Natural killer cell (primary cell): ENCODE results near the gene PRPF40A. TPM values are rescaled to one million over a fixed set of nuclear protein-coding genes. Genes with fewer than 3 reads are reported as not detected.

Experiments
- ATAC-seq, 3 donors: fragments of 150-1000 bp in 2 of 3; fragments of 200-7000 bp in 1 of 3; cut with Tn5 transposase; 1 replicate in 1 of 3; 2 replicates in 2 of 3; pipeline ENCODE4 v1.10.0; 2021; ENCODE audit warnings: mild to moderate bottlenecking in 2 of 3, moderate library complexity in 2 of 3
- DNase-seq, 2 donors: peaks; one replicate each; pipeline versions ENCODE4 v3.0.0 to v3.0.0-alpha.2; 2013 to 2021; ENCODE audit warnings: mixed read lengths in 1 of 2
- H3K27ac ChIP-seq: one replicate; pipeline ENCODE4 v1.5.1; 2013; ENCODE audit warnings: mild to moderate bottlenecking, low read length
- H3K27me3 ChIP-seq: one replicate; pipeline ENCODE4 v1.6.1; 2013; ENCODE audit warnings: low read length; ENCODE audit not compliant: control insufficient read depth, insufficient read depth
- H3K36me3 ChIP-seq: one replicate; pipeline ENCODE4 v1.6.1; 2013; ENCODE audit warnings: low read length; ENCODE audit not compliant: control insufficient read depth, insufficient read depth
- H3K4me1 ChIP-seq: one replicate; pipeline ENCODE4 v1.6.1; 2013; ENCODE audit warnings: low read length; ENCODE audit not compliant: control insufficient read depth, insufficient read depth
- H3K4me3 ChIP-seq: one replicate; pipeline ENCODE4 v1.5.1; 2013; ENCODE audit warnings: low read length
- H3K9me3 ChIP-seq: one replicate; pipeline ENCODE4 v1.6.1; 2013; ENCODE audit warnings: low read length; ENCODE audit not compliant: control insufficient read depth, insufficient read depth
- H3K27ac Mint-ChIP-seq, 2 donors: one replicate each; pipeline ENCODE4 v1.8.0; 2022; ENCODE audit warnings: mild to moderate bottlenecking in 2 of 2, mixed read lengths in 2 of 2, moderate library complexity in 1 of 2
- H3K27me3 Mint-ChIP-seq, 2 donors: one replicate each; pipeline ENCODE4 v1.8.0; 2022; ENCODE audit warnings: low read depth in 2 of 2, mixed read lengths in 2 of 2
- H3K36me3 Mint-ChIP-seq: one replicate; pipeline ENCODE4 v1.8.0; 2022; ENCODE audit warnings: mixed read lengths
- H3K4me1 Mint-ChIP-seq, 2 donors: one replicate each; pipeline ENCODE4 v1.8.0; 2022; ENCODE audit warnings: mixed read lengths in 2 of 2
- H3K4me3 Mint-ChIP-seq: one replicate; pipeline ENCODE4 v1.8.0; 2022; ENCODE audit warnings: mild to moderate bottlenecking, moderate library complexity, mixed read lengths
- H3K9me3 Mint-ChIP-seq, 2 donors: one replicate each; pipeline ENCODE4 v1.8.0; 2022; ENCODE audit warnings: mixed read lengths in 2 of 2
- WGBS: methylation state at CpG from one replicate; pipeline ENCODE4 v1.1.7; 2013; ENCODE audit warnings: missing lambda C conversion rate; ENCODE audit not compliant: insufficient coverage; 5-methylcytosine and 5-hydroxymethylcytosine counted together
- intact Hi-C: fragments of 100-400 bp; cut with micrococcal nuclease; formaldehyde crosslinking; loops from one replicate; pipeline ENCODE4 v1.14.2; 2022
- total RNA-seq, 4 donors: library from RNA; stranded (reverse); fragments of 120-200 nt in 1 of 4; gene quantifications; one replicate each; pipeline versions ENCODE4 v1.2.3 to v1.2.4, GENCODE V29; 2013 to 2022
- TF ChIP-seq, protein P1 (sequence below): fragments of 200-600 bp; IDR thresholded peaks from one replicate; pipeline ENCODE4 v1.8.0; 2022; ENCODE audit warnings: antibody characterized with exemption

The PRPF40A gene
- total RNA-seq, 3 donors from 2014 or later (not counting 1 experiment from before 2014, with no cell fraction given), result 120 to 137 (median 130) TPM

DNA sequence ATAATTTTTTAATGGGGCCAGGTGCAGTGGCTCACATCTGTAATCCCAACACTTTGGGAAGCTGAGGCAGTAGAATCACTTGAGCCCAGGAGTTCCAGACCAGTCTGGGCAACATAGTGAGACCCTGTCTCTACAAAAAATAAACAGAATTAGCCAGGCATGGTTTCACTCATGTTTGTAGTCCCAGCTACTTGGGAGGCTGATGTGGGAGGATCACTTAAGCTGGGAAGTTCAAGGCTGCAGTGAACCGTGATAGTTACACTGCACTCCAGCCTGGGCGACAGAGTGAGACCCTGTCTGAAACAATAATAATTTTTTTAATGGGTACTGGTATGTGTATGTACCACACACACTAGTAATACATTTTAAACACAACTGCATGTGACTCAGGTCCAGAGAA lies 3.5 kb upstream of the PRPF40A start:
- Mint-ChIP-seq H3K9me3 (no peaks in the 10 kb centered on the region), H3K36me3 (no peaks in the 10 kb centered on the region), H3K27ac (no peak overlapping the region), H3K4me1 (peaks cover 42 to 55% of the 10 kb centered on the region in 2 donors), H3K4me3 (peak overlapping the region; percentile 60), H3K27me3 (peaks cover 0 to 2% of the 10 kb centered on the region in 2 donors)
- intact Hi-C loops, result no loop called here
- no peak overlapping the region for H3K27ac ChIP-seq
- ATAC-seq (no peak), DNase-seq (no peak)
- peaks cover 4% of the 10 kb centered on the region for H3K36me3 ChIP-seq
- TF ChIP-seq, protein P1, sequence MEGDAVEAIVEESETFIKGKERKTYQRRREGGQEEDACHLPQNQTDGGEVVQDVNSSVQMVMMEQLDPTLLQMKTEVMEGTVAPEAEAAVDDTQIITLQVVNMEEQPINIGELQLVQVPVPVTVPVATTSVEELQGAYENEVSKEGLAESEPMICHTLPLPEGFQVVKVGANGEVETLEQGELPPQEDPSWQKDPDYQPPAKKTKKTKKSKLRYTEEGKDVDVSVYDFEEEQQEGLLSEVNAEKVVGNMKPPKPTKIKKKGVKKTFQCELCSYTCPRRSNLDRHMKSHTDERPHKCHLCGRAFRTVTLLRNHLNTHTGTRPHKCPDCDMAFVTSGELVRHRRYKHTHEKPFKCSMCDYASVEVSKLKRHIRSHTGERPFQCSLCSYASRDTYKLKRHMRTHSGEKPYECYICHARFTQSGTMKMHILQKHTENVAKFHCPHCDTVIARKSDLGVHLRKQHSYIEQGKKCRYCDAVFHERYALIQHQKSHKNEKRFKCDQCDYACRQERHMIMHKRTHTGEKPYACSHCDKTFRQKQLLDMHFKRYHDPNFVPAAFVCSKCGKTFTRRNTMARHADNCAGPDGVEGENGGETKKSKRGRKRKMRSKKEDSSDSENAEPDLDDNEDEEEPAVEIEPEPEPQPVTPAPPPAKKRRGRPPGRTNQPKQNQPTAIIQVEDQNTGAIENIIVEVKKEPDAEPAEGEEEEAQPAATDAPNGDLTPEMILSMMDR, result no peak
- no peak overlapping the region for H3K4me3 ChIP-seq
- no peaks in the 10 kb centered on the region for H3K27me3 ChIP-seq
- WGBS, result 86% methylated on average over 1 of the region's 2 CpGs
- peaks cover 8% of the 10 kb centered on the region for H3K4me1 ChIP-seq
- H3K9me3 ChIP-seq, result no peaks in the 10 kb centered on the region

DNA sequence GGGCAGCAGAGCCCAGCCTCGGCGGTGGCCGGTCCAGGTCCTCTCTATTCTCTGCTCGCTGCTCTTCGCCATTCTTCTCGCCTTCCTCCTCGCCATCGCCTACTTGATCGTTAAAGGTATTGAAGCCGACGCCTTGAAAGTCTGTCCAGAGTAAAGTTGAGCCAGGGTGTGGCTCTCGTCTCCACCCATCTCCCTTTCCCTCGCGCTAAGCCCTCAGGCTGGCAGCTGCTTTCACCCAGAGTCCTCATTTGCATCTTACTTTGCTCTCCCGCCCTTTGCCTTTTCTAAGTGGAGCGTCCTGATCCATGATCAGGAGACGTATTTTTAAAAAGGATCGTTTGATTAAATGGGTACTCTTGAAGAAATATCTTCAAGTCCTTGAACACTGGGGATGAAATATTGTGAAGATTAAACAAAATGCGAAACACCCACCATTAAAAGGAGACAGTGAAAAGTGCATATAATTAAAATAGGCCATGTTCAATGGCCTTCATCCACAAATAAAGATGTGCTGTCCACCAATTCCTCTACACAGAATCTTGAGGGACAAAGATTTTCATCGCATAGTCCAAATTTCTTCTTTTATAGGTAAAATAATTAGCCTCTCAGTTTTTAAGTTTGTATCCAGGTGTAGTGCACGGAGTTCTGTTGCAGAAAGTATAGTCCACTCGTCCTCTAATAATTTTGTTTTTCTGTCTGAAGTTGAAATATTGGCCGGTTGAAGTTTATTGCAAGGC lies 1.8 kb upstream of the PRPF40A start:
- peaks cover 50 to 66% of the 10 kb centered on the region in 2 donors for H3K4me1 Mint-ChIP-seq
- peaks cover 2% of the 10 kb centered on the region for H3K36me3 Mint-ChIP-seq
- H3K9me3 ChIP-seq, result no peaks in the 10 kb centered on the region
- H3K27me3 Mint-ChIP-seq, result peaks cover 0 to 2% of the 10 kb centered on the region in 2 donors
- TF ChIP-seq, protein P1, result no peak
- peak overlapping the region; percentile 86 for H3K4me3 ChIP-seq
- H3K36me3 ChIP-seq, result peaks cover 14% of the 10 kb centered on the region
- peak overlapping the region; percentile 96 to 98 for H3K27ac Mint-ChIP-seq
- 10% methylated on average over 20 of the region's 23 CpGs for WGBS
- no peak for ATAC-seq
- intact Hi-C loops, result loop anchor here (1.0 to 5.0 kb wide), 3 partner anchors 11 to 892 kb away; partner anchors contain the start of genes ARL5A and STAM2
- peak overlapping the region; percentile 94 for H3K4me3 Mint-ChIP-seq
- H3K4me1 ChIP-seq, result peaks cover 9% of the 10 kb centered on the region
- peak overlapping the region; percentile 94 for H3K27ac ChIP-seq
- no peaks in the 10 kb centered on the region for H3K9me3 Mint-ChIP-seq
- DNase-seq, result no peak
- H3K27me3 ChIP-seq, result no peaks in the 10 kb centered on the region

DNA sequence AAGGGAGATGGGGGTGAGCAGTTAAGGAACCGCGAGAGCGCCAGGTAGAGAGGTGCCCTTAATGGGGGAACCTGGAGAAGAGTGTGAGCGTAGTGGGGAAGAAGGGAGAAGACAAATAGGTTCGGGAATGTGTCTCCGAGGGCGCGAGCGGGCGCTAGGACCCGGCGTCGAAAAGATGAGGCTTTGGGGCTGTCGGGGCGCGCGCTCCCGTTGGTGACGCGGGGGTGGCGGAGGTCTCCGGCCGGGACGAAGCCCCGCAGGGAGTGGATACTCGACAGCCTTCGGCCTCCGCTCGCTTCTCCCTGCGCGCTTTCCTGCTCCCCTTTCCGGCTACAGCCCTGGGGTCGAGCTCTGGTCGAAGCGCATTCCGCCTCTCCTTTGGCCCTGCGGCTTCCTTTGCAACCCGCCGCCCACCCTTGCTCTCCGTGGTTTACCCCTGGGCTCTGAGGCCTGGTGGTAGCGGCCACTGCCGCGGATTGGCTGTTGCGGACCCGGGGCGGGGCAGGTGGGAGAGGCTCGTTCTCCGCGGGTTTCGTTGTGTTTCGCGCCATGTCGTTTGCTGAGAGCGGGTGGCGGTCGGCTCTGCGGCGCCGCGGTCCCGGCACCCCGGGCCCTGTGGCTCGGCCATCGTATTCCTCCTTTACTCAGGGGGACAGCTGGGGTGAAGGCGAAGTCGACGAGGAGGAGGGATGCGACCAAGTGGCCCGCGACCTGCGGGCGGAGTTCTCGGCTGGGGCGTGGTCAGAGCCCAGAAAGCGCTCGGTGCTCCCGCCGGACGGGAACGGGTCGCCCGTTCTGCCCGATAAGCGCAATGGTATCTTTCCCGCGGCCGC lies 1.0 kb upstream of the PRPF40A start, which contains the start of gene ARL6IP6:
TSS of gene ARL6IP6 (plus strand) at position 545 of the 833 bp plus-strand sequence. CDS start at position 550, 5 bp downstream.
- Histone ChIP-seq H3K36me3 (peaks cover 18% of the 10 kb centered on the region), H3K27ac (peak within 1 kb of the TSS; percentile 94), H3K9me3 (no peaks in the 10 kb centered on the region), H3K27me3 (no peaks in the 10 kb centered on the region), H3K4me3 (peak within 1 kb of the TSS; percentile 86), H3K4me1 (peaks cover 9% of the 10 kb centered on the region)
- TF ChIP-seq, protein P1, result no peak
- Mint-ChIP-seq H3K4me3 (peak within 1 kb of the TSS; percentile 94), H3K27ac (peak within 1 kb of the TSS; percentile 96 to 98), H3K27me3 (peaks cover 0 to 2% of the 10 kb centered on the region in 2 donors), H3K36me3 (peaks cover 6% of the 10 kb centered on the region), H3K9me3 (no peaks in the 10 kb centered on the region), H3K4me1 (peaks cover 58 to 60% of the 10 kb centered on the region in 2 donors)
- DNase-seq (peak; percentile 94 to 96), ATAC-seq (peak; percentile 57 to 78 (median 65))
- WGBS, result under 1% methylated on average over 87 of the region's 87 CpGs
- intact Hi-C loops, result loop anchor here (1.0 to 5.0 kb wide), 3 partner anchors 12 to 891 kb away; partner anchors contain the start of genes ARL5A and STAM2
